H1 (cell line): ENCODE measurements around the gene NCOA5. TPM values are rescaled to one million over a fixed set of nuclear protein-coding genes. Genes with fewer than 3 reads are reported as not detected.

Source experiments
- EP300 ChIP-seq, 2 experiments: IDR thresholded peaks; 1 replicate in 1 of 2; 2 replicates in 1 of 2; pipeline ENCODE4 v1.6.1; 2011 to 2012; ENCODE audit warnings: low read depth in 2 of 2, low read length in 2 of 2, mild to moderate bottlenecking in 2 of 2, borderline replicate concordance in 1 of 2, inconsistent platforms in 1 of 2, moderate library complexity in 1 of 2
- FOSL1 ChIP-seq: IDR thresholded peaks from 2 replicates; pipeline ENCODE4 v1.6.1; 2011; ENCODE audit warnings: mild to moderate bottlenecking, low read depth, low read length, moderate library complexity; ENCODE audit not compliant: insufficient read depth
- RBBP5 ChIP-seq: IDR thresholded peaks from 2 replicates; pipeline ENCODE4 v1.7.1; 2012; ENCODE audit warnings: low read depth, mild to moderate bottlenecking, inconsistent platforms, low read length, moderate library complexity, borderline replicate concordance
- TEAD4 ChIP-seq: IDR thresholded peaks from 2 replicates; pipeline ENCODE4 v1.6.1; 2012; ENCODE audit warnings: low read depth, low read length, inconsistent platforms, mixed read lengths
- YY1 ChIP-seq: IDR thresholded peaks from 2 replicates; pipeline ENCODE4 v1.6.1; 2011; ENCODE audit warnings: low read depth, mild to moderate bottlenecking, low read length
- polyA plus RNA-seq, 7 experiments: library from polyadenylated mRNA; depleted of rRNA in 3 of 7; stranded (reverse) in 5 of 7; unstranded in 2 of 7; fragments of >200 nt in 5 of 7; fragments of 200-250 nt in 2 of 7; gene quantifications; 1 replicate in 5 of 7; 2 replicates in 1 of 7; 4 replicates in 1 of 7; pipeline versions ENCODE4 v1.2.1 to v1.2.3, GENCODE V29; 2011 to 2013; ENCODE audit warnings: missing spikeins in 2 of 7, mixed read lengths in 2 of 7
- total RNA-seq: library from RNA; stranded (reverse); fragmentation: NEBNext Ultra II Directional; extraction: Animal tissue kit (Norgen Biotek cat#: 25700); gene quantifications from 2 replicates; pipeline ENCODE4 v1.2.1, GENCODE V29; 2021

Gene NCOA5
- total and polyA plus RNA-seq, 2 of the 8 experiments (the other 6 are each of a cell fraction or from before 2014, with no cell fraction given) = 20.4 to 29.0 TPM

- no peak for TF ChIP-seq TEAD4
- no peak for TF ChIP-seq EP300 (IDR thresholded peaks at IDR 0.05; ENCODE audit: borderline replicate concordance in 1 of 2, low read depth in 2 of 2, low read length in 2 of 2)
- no peak for TF ChIP-seq FOSL1
- TF ChIP-seq RBBP5 = no peak
- TF ChIP-seq YY1 = no peak
Observed at GRCh38 chr20:46036370-46036769, 53.4 kb downstream of the NCOA5 start (continued).
